IMR-90 (cell line): ENCODE data around the gene GRIK1. TPM values are rescaled to one million over a fixed set of nuclear protein-coding genes. Genes with fewer than 3 reads are reported as not detected.

Experiments used
- ATAC-seq: fragments of 200-7000 bp; cut with Tn5 transposase; 2 replicates; pipeline ENCODE4 v1.9.1; 2020; ENCODE audit warnings: low read depth, mild to moderate bottlenecking, moderate library complexity
- BruUV-seq: library from RNA; stranded (reverse); fragments of 400-500 nt; replicated peaks from 2 replicates; lab custom pipeline; 2021; lab: Mats Ljungman, UMichigan
- CTCF ChIA-PET: fragments of 300-600 bp; formaldehyde crosslinking; extraction: SDS; loops from one replicate; lab custom pipeline; 2021; ENCODE audit warnings: antibody characterized with exemption; lab: Yijun Ruan, JAX
- POLR2A ChIA-PET: fragments of 300-600 bp; sonication (Branson Sonifier 250); formaldehyde crosslinking; loops from one replicate; lab custom pipeline; 2022; ENCODE audit warnings: antibody characterized with exemption; ENCODE audit not compliant: unreplicated experiment; lab: Charles Lee
- DNase-seq: peaks from one replicate; pipeline ENCODE4 v3.0.0; 2013
- H2AFZ ChIP-seq: replicated peaks from 2 replicates; pipeline ENCODE3; 2013; ENCODE audit warnings: low read length, mild to moderate bottlenecking; ENCODE audit not compliant: poor library complexity
- H2AK5ac ChIP-seq: 2 replicates; pipeline ENCODE4 v1.6.1; 2013; ENCODE audit warnings: low read depth, low read length, inconsistent platforms
- H2AK9ac ChIP-seq: replicated peaks from 2 replicates; pipeline ENCODE3; 2013; ENCODE audit warnings: mild to moderate bottlenecking, low read depth, low read length, moderate library complexity; ENCODE audit not compliant: poor library complexity
- H2BK120ac ChIP-seq: 2 replicates; pipeline ENCODE4 v1.6.1; 2013; ENCODE audit warnings: low read depth, low read length, inconsistent platforms
- H2BK15ac ChIP-seq: 3 replicates; pipeline ENCODE4 v1.6.1; 2013; ENCODE audit warnings: low read depth, low read length, inconsistent platforms
- H2BK20ac ChIP-seq: 2 replicates; pipeline ENCODE4 v1.6.1; 2013; ENCODE audit warnings: low read depth, mild to moderate bottlenecking, inconsistent platforms, low read length, moderate library complexity
- H2BK5ac ChIP-seq: 2 replicates; pipeline ENCODE4 v1.6.1; 2013; ENCODE audit warnings: mild to moderate bottlenecking, low read depth, low read length, inconsistent platforms; ENCODE audit not compliant: poor library complexity, severe bottlenecking
- H3K14ac ChIP-seq: replicated peaks from 2 replicates; pipeline ENCODE4 v1.6.1; 2013; ENCODE audit warnings: low read depth, low read length, inconsistent platforms
- H3K18ac ChIP-seq: 2 replicates; pipeline ENCODE4 v1.6.1; 2013; ENCODE audit warnings: low read depth, low read length, control low read depth
- H3K23ac ChIP-seq: 2 replicates; pipeline ENCODE4 v1.6.1; 2013; ENCODE audit warnings: low read depth, low read length, inconsistent platforms
- H3K27ac ChIP-seq: 2 replicates; pipeline ENCODE4 v1.5.1; 2013; ENCODE audit warnings: mild to moderate bottlenecking, control low read depth, low read length; ENCODE audit not compliant: insufficient read depth
- H3K27me3 ChIP-seq: 2 replicates; pipeline ENCODE4 v1.6.1; 2013; ENCODE audit warnings: low read length; ENCODE audit not compliant: control insufficient read depth, insufficient read depth
- H3K36me3 ChIP-seq: 2 replicates; pipeline ENCODE4 v1.6.1; 2013; ENCODE audit warnings: low read length, mixed read lengths; ENCODE audit not compliant: control insufficient read depth, insufficient read depth
- H3K4ac ChIP-seq: 2 replicates; pipeline ENCODE4 v1.6.1; 2013; ENCODE audit warnings: low read depth, low read length, inconsistent platforms
- H3K4me1 ChIP-seq: 2 replicates; pipeline ENCODE4 v1.6.1; 2013; ENCODE audit warnings: low read length, mixed read lengths; ENCODE audit not compliant: control insufficient read depth, insufficient read depth
- H3K4me2 ChIP-seq: 2 replicates; pipeline ENCODE4 v1.6.1; 2013; ENCODE audit warnings: low read depth, mild to moderate bottlenecking, control low read depth, low read length, moderate library complexity
- H3K4me3 ChIP-seq: 2 replicates; pipeline ENCODE4 v1.5.1; 2013; ENCODE audit warnings: low read depth, mild to moderate bottlenecking, control low read depth, low read length, moderate library complexity; ENCODE audit not compliant: insufficient read depth
- H3K56ac ChIP-seq: 2 replicates; pipeline ENCODE4 v1.6.1; 2013; ENCODE audit warnings: low read length, inconsistent platforms; ENCODE audit not compliant: insufficient read depth; ENCODE audit errors: extremely low read depth
- H3K79me1 ChIP-seq, 2 experiments: 2 replicates each; pipeline ENCODE4 v1.6.1; 2013; ENCODE audit warnings: low read length in 2 of 2, inconsistent platforms in 1 of 2, low read depth in 1 of 2
- H3K9ac ChIP-seq: 2 replicates; pipeline ENCODE4 v1.6.1; 2013; ENCODE audit warnings: low read depth, low read length, control low read depth
- H3K9me1 ChIP-seq: 2 replicates; pipeline ENCODE4 v1.6.1; 2013; ENCODE audit warnings: low read length, inconsistent platforms; ENCODE audit not compliant: insufficient read depth
- H3K9me3 ChIP-seq: 2 replicates; pipeline ENCODE4 v1.6.1; 2013; ENCODE audit warnings: low read length; ENCODE audit not compliant: control insufficient read depth, insufficient read depth
- H4K20me1 ChIP-seq: 2 replicates; pipeline ENCODE4 v1.6.1; 2013; ENCODE audit warnings: low read length, inconsistent platforms; ENCODE audit not compliant: insufficient read depth
- H4K5ac ChIP-seq: 2 replicates; pipeline ENCODE4 v1.6.1; 2013; ENCODE audit warnings: mild to moderate bottlenecking, low read depth, low read length, control low read depth
- H4K8ac ChIP-seq, 2 experiments: 2 replicates each; pipeline ENCODE4 v1.6.1; 2013; ENCODE audit warnings: low read depth in 2 of 2, low read length in 2 of 2, control low read depth in 1 of 2, inconsistent platforms in 1 of 2
- H4K91ac ChIP-seq: 2 replicates; pipeline ENCODE4 v1.6.1; 2013; ENCODE audit warnings: low read depth, low read length, inconsistent platforms; ENCODE audit not compliant: insufficient read depth
- BHLHE40 ChIP-seq: fragments of 150-350 bp; IDR thresholded peaks from 2 replicates; pipeline ENCODE4 v1.6.1; 2016; ENCODE audit warnings: mild to moderate bottlenecking, low read depth, low read length
- CEBPB ChIP-seq: IDR thresholded peaks from 2 replicates; pipeline ENCODE4 v1.6.1; 2012; ENCODE audit warnings: low read depth, low read length, improper control_type of control experiment
- CHD1 ChIP-seq: IDR thresholded peaks from 2 replicates; pipeline ENCODE4 v1.6.1; 2012; ENCODE audit warnings: low read depth, low read length, improper control_type of control experiment
- FOS ChIP-seq: fragments of 150-350 bp; IDR thresholded peaks from 2 replicates; pipeline ENCODE4 v1.6.1; 2016; ENCODE audit warnings: low read depth, low read length
- MAZ ChIP-seq: IDR thresholded peaks from 2 replicates; pipeline ENCODE4 v1.6.1; 2012; ENCODE audit warnings: low read depth, mild to moderate bottlenecking, low read length, improper control_type of control experiment, moderate library complexity, borderline replicate concordance
- MXI1 ChIP-seq: IDR thresholded peaks from 2 replicates; pipeline ENCODE4 v1.6.1; 2012; ENCODE audit warnings: low read depth, mild to moderate bottlenecking, low read length, moderate library complexity, borderline replicate concordance
- POLR2A ChIP-seq: IDR thresholded peaks from 2 replicates; pipeline ENCODE4 v1.6.1; 2012; ENCODE audit warnings: mild to moderate bottlenecking, low read depth, low read length
- WGBS, 2 experiments: methylation state at CpG; one replicate each; pipeline versions ENCODE4 v1.1.5 to v1.1.7; 2013; ENCODE audit warnings: missing lambda C conversion rate in 2 of 2; ENCODE audit not compliant: insufficient read length in 1 of 2; ENCODE audit errors: extremely low coverage in 2 of 2; 5-methylcytosine and 5-hydroxymethylcytosine counted together
- dilution Hi-C: fragments of 300-500 bp; cut with HindIII; formaldehyde crosslinking; loops from one replicate; pipeline ENCODE4 v1.14.3; 2018; ENCODE audit warnings: low sequenced_read_pairs; ENCODE audit not compliant: unreplicated experiment
- in situ Hi-C: fragments of 300-500 bp; cut with MboI; formaldehyde crosslinking; loops from 3 replicates; pipeline ENCODE4 v1.14.3; 2019; ENCODE audit warnings: low sequenced_read_pairs, inconsistent platforms, mixed read lengths
- intact Hi-C: fragments of 100-400 bp; cut with micrococcal nuclease; formaldehyde crosslinking; loops from 2 replicates; pipeline ENCODE4 v1.10.0; 2022
- polyA plus RNA-seq, 3 experiments: library from polyadenylated mRNA; depleted of rRNA; stranded (reverse); fragments of >200 nt; gene quantifications; 2 replicates each; pipeline ENCODE4 v1.2.3, GENCODE V29; 2012; ENCODE audit warnings: low replicate concordance in 1 of 3
- total RNA-seq: library from RNA; depleted of rRNA; stranded (reverse); fragments of >200 nt; gene quantifications from 2 replicates; pipeline ENCODE4 v1.2.3, GENCODE V29; 2012
- TF ChIP-seq, protein P1 (sequence below): conservative IDR thresholded peaks from 2 replicates; pipeline ENCODE4 v1.5.1; 2012; ENCODE audit warnings: mild to moderate bottlenecking, low read depth, low read length, improper control_type of control experiment
- TF ChIP-seq, protein P2 (sequence below): fragments of 150-350 bp; IDR thresholded peaks from 2 replicates; pipeline ENCODE4 v1.6.1; 2016; ENCODE audit warnings: low read depth, mild to moderate bottlenecking, low read length, moderate library complexity, borderline replicate concordance

Gene GRIK1
- total and polyA plus RNA-seq, 2 of the 4 experiments (the other 2 are of a cell fraction), result not detected

DNA sequence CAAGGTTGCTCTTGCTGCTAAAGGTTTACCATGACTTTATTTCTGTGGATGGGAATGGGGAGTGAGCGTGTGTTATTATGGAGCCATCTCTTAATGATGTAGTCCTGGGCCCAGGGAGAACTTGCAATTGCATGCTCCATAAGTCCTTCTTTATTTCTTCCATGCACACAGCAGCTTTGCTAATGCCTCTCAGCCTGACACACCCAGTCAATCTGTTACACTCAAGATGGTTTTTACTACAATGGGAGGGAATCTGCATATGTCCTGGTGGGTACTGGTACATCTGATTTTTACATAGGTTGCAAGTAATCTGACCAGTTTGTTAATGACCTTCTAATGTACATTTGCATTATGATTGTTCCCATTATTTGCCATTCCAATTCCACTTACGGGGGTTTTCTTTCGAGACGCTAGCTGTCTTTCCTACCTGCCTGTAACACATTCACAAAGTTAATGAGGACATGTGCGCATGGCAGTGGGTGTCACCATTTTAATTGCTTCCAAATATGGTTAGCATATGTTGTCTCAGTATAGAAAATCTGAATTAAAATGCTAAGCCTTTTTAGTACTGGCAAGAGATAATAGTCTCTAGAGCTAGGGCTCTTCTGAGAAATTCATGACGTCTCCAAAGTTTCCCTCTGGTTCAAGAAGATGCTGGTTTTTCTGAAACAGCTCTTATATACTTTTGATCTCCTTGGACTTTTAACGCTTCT is 188.2 kb downstream of the GRIK1 start:
- Histone ChIP-seq H3K27me3 (peaks cover 4% of the 10 kb centered on the region; the same call in 1 of the 2 replicates), H3K27ac (no peak overlapping the region), H3K14ac (no peak overlapping the region), H2BK15ac (no peak overlapping the region), H3K9me1 (no peaks in the 10 kb centered on the region), H3K4ac (no peak overlapping the region), H3K4me3 (no peak overlapping the region), H2BK20ac (no peak overlapping the region), H2BK5ac (no peak overlapping the region), H3K36me3 (no peaks in the 10 kb centered on the region), H2AFZ (no peak overlapping the region), H3K9me3 (no peaks in the 10 kb centered on the region), H4K91ac (no peak overlapping the region), H3K9ac (no peak overlapping the region), H3K18ac (no peak overlapping the region), H2AK5ac (no peak overlapping the region), H4K5ac (no peak overlapping the region), H2BK120ac (no peak overlapping the region), H3K4me2 (no peak overlapping the region), H3K23ac (no peak overlapping the region), H3K79me1 (no peaks in the 10 kb centered on the region), H4K8ac (no peak overlapping the region), H3K4me1 (no peaks in the 10 kb centered on the region), H4K20me1 (no peaks in the 10 kb centered on the region), H3K56ac (no peak overlapping the region), H2AK9ac (no peak overlapping the region)
- intact Hi-C loops, result no loop called here
- BruUV-seq, result no TSS peak
- no CpG with 5 or more reads among the region's 7 CpGs for WGBS, 2 experiments
- ATAC-seq (no peak), DNase-seq (no peak)
- dilution Hi-C loops, result no loop called here
- POLR2A ChIA-PET, result no interaction called here
- CTCF ChIA-PET, result no interaction called here
- in situ Hi-C loops, result no loop called here
- TF ChIP-seq CHD1, result no peak
- no peak for TF ChIP-seq BHLHE40
- TF ChIP-seq MXI1, result no peak
- TF ChIP-seq, protein P1, sequence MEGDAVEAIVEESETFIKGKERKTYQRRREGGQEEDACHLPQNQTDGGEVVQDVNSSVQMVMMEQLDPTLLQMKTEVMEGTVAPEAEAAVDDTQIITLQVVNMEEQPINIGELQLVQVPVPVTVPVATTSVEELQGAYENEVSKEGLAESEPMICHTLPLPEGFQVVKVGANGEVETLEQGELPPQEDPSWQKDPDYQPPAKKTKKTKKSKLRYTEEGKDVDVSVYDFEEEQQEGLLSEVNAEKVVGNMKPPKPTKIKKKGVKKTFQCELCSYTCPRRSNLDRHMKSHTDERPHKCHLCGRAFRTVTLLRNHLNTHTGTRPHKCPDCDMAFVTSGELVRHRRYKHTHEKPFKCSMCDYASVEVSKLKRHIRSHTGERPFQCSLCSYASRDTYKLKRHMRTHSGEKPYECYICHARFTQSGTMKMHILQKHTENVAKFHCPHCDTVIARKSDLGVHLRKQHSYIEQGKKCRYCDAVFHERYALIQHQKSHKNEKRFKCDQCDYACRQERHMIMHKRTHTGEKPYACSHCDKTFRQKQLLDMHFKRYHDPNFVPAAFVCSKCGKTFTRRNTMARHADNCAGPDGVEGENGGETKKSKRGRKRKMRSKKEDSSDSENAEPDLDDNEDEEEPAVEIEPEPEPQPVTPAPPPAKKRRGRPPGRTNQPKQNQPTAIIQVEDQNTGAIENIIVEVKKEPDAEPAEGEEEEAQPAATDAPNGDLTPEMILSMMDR, result no peak
- no peak for TF ChIP-seq MAZ
- TF ChIP-seq POLR2A, result no peak
- no peak for TF ChIP-seq CEBPB
- TF ChIP-seq, protein P2, sequence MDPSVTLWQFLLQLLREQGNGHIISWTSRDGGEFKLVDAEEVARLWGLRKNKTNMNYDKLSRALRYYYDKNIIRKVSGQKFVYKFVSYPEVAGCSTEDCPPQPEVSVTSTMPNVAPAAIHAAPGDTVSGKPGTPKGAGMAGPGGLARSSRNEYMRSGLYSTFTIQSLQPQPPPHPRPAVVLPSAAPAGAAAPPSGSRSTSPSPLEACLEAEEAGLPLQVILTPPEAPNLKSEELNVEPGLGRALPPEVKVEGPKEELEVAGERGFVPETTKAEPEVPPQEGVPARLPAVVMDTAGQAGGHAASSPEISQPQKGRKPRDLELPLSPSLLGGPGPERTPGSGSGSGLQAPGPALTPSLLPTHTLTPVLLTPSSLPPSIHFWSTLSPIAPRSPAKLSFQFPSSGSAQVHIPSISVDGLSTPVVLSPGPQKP, result no peak
- TF ChIP-seq FOS, result no peak
